ENCODE results near the gene ZDBF2.
A peak's percentile ranks its signal among the peaks of the same experiment; 100 is the strongest.

The ZDBF2 gene

GRCh38 chr2:206230060-206230762 is 44.3 kb upstream of the ZDBF2 start (continued):
- TF ChIP-seq RBAK (tag by site-specific recombination; IDR thresholded peaks at IDR 0.05) (no peak), GLIS1 (tag by site-specific recombination; IDR thresholded peaks at IDR 0.05) (peak; percentile 82), ZNF670 (tag by site-specific recombination; IDR thresholded peaks at IDR 0.05; ENCODE audit: low read depth) (no peak), ZNF311 (tag by site-specific recombination; IDR thresholded peaks at IDR 0.05; ENCODE audit: borderline replicate concordance) (no peak), HOXD13 (CRISPR knock-in tag; IDR thresholded peaks at IDR 0.05; ENCODE audit: borderline replicate concordance) (no peak), ATF2 (tag by site-specific recombination; IDR thresholded peaks at IDR 0.05; ENCODE audit: low read depth) (peak; percentile 46), MEIS1 (CRISPR knock-in tag; IDR thresholded peaks at IDR 0.05; ENCODE audit: borderline replicate concordance) (no peak), ZBTB48 (tag by site-specific recombination; IDR thresholded peaks at IDR 0.05) (peak; percentile 71), KLF8 (tag by site-specific recombination; IDR thresholded peaks at IDR 0.05) (peak; percentile 57), ZNF341 (tag by site-specific recombination; IDR thresholded peaks at IDR 0.05; ENCODE audit: low read depth) (peak; percentile 52), AEBP2 (tag by site-specific recombination; IDR thresholded peaks at IDR 0.05; ENCODE audit: borderline replicate concordance) (no peak), ZNF248 (tag by site-specific recombination; IDR thresholded peaks at IDR 0.05) (no peak), ZNF701 (tag by site-specific recombination; IDR thresholded peaks at IDR 0.05) (no peak), ZNF138 (tag by site-specific recombination; IDR thresholded peaks at IDR 0.05; ENCODE audit: borderline replicate concordance) (no peak), PRDM10 (tag by site-specific recombination; IDR thresholded peaks at IDR 0.05) (peak; percentile 63)
- TF ChIP-seq, protein P1, sequence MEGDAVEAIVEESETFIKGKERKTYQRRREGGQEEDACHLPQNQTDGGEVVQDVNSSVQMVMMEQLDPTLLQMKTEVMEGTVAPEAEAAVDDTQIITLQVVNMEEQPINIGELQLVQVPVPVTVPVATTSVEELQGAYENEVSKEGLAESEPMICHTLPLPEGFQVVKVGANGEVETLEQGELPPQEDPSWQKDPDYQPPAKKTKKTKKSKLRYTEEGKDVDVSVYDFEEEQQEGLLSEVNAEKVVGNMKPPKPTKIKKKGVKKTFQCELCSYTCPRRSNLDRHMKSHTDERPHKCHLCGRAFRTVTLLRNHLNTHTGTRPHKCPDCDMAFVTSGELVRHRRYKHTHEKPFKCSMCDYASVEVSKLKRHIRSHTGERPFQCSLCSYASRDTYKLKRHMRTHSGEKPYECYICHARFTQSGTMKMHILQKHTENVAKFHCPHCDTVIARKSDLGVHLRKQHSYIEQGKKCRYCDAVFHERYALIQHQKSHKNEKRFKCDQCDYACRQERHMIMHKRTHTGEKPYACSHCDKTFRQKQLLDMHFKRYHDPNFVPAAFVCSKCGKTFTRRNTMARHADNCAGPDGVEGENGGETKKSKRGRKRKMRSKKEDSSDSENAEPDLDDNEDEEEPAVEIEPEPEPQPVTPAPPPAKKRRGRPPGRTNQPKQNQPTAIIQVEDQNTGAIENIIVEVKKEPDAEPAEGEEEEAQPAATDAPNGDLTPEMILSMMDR (tag by site-specific recombination; IDR thresholded peaks at IDR 0.05), result peak; percentile 78
- TF ChIP-seq, protein P2, sequence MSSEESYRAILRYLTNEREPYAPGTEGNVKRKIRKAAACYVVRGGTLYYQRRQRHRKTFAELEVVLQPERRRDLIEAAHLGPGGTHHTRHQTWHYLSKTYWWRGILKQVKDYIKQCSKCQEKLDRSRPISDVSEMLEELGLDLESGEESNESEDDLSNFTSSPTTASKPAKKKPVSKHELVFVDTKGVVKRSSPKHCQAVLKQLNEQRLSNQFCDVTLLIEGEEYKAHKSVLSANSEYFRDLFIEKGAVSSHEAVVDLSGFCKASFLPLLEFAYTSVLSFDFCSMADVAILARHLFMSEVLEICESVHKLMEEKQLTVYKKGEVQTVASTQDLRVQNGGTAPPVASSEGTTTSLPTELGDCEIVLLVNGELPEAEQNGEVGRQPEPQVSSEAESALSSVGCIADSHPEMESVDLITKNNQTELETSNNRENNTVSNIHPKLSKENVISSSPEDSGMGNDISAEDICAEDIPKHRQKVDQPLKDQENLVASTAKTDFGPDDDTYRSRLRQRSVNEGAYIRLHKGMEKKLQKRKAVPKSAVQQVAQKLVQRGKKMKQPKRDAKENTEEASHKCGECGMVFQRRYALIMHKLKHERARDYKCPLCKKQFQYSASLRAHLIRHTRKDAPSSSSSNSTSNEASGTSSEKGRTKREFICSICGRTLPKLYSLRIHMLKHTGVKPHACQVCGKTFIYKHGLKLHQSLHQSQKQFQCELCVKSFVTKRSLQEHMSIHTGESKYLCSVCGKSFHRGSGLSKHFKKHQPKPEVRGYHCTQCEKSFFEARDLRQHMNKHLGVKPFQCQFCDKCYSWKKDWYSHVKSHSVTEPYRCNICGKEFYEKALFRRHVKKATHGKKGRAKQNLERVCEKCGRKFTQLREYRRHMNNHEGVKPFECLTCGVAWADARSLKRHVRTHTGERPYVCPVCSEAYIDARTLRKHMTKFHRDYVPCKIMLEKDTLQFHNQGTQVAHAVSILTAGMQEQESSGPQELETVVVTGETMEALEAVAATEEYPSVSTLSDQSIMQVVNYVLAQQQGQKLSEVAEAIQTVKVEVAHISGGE (tag by site-specific recombination; conservative IDR thresholded peaks at IDR 0.05; ENCODE audit: low read depth), result no peak
- TF ChIP-seq, protein P3, sequence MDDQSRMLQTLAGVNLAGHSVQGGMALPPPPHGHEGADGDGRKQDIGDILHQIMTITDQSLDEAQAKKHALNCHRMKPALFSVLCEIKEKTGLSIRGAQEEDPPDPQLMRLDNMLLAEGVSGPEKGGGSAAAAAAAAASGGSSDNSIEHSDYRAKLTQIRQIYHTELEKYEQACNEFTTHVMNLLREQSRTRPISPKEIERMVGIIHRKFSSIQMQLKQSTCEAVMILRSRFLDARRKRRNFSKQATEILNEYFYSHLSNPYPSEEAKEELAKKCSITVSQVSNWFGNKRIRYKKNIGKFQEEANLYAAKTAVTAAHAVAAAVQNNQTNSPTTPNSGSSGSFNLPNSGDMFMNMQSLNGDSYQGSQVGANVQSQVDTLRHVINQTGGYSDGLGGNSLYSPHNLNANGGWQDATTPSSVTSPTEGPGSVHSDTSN (CRISPR knock-in tag; IDR thresholded peaks at IDR 0.05), result no peak
- TF ChIP-seq, protein P4, sequence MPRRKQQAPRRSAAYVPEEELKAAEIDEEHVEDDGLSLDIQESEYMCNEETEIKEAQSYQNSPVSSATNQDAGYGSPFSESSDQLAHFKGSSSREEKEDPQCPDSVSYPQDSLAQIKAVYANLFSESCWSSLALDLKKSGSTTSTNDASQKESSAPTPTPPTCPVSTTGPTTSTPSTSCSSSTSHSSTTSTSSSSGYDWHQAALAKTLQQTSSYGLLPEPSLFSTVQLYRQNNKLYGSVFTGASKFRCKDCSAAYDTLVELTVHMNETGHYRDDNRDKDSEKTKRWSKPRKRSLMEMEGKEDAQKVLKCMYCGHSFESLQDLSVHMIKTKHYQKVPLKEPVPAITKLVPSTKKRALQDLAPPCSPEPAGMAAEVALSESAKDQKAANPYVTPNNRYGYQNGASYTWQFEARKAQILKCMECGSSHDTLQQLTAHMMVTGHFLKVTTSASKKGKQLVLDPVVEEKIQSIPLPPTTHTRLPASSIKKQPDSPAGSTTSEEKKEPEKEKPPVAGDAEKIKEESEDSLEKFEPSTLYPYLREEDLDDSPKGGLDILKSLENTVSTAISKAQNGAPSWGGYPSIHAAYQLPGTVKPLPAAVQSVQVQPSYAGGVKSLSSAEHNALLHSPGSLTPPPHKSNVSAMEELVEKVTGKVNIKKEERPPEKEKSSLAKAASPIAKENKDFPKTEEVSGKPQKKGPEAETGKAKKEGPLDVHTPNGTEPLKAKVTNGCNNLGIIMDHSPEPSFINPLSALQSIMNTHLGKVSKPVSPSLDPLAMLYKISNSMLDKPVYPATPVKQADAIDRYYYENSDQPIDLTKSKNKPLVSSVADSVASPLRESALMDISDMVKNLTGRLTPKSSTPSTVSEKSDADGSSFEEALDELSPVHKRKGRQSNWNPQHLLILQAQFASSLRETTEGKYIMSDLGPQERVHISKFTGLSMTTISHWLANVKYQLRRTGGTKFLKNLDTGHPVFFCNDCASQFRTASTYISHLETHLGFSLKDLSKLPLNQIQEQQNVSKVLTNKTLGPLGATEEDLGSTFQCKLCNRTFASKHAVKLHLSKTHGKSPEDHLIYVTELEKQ (tag by site-specific recombination; IDR thresholded peaks at IDR 0.05; ENCODE audit: borderline replicate concordance), result peak; percentile 84
- TF ChIP-seq, protein P5, sequence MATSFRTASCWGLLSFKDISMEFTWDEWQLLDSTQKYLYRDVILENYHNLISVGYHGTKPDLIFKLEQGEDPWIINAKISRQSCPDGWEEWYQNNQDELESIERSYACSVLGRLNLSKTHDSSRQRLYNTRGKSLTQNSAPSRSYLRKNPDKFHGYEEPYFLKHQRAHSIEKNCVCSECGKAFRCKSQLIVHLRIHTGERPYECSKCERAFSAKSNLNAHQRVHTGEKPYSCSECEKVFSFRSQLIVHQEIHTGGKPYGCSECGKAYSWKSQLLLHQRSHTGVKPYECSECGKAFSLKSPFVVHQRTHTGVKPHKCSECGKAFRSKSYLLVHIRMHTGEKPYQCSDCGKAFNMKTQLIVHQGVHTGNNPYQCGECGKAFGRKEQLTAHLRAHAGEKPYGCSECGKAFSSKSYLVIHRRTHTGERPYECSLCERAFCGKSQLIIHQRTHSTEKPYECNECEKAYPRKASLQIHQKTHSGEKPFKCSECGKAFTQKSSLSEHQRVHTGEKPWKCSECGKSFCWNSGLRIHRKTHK (tag by site-specific recombination; IDR thresholded peaks at IDR 0.05), result no peak
